HG02943 (cell line): Measurements from ENCODE around the gene CHGA.

Experiments
- ATAC-seq: cut with Tn5 transposase; IDR thresholded peaks from one replicate; pipeline ENCODE4 v1.9.1; 2021; ENCODE audit warnings: mild to moderate bottlenecking, low read depth, moderate library complexity; ENCODE audit not compliant: unreplicated experiment

Gene CHGA

DNA sequence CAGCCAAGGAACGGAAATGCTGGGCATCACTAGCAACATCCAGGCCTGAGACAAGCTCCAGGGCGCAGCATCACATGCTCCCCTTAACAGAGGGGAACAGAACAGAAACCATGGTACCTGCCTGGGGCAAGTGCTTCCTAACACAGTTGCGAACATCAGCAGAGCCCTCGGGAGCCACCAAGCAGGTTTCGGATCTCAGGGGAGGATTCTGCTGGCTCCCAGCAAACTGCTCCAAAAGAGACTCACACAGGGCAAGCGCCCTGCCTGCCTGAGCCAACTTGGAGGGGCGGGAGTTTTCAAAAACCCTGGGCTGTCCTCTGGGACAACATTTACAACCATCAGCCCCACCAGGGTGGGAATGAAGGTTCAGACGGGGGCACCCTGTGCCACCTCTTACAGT is 19.6 kb downstream of the CHGA start:
- no peak for ATAC-seq

DNA sequence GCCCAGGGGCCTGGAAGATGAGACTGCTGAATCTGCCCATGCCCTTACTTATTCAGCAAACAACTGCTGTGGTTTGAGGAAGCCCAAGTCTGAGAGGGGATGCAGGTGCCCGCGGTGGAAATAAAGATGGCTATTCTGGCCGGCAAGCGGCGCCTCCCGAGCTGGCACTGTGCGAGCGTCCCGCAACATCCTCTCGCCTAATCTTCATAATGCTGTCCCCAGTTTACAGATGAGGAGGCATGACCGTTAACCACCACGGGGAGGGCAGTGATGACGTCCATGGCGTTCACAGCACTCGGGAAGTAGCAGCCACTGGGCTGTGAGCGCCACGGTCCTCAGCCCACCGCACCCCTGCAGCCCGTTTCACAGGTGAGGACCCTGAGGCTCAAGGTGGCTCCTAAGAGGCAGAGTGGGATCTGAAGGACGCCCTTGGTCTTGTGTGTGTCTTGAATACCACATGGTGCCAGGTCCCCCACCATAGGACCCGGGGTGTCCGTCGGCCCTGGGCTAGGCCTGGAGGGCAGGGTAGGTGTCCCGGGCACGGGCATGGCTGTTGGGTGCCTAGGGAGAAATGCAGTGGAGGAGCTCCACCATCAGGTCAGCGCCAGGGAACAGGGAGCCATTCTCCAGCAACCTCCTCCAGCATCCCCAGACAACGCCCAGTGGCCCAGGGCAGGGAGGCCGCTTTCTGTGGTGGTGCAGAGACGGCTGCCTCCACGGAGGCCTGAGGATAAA is 20.2 kb downstream of the CHGA start:
- no peak for ATAC-seq

DNA sequence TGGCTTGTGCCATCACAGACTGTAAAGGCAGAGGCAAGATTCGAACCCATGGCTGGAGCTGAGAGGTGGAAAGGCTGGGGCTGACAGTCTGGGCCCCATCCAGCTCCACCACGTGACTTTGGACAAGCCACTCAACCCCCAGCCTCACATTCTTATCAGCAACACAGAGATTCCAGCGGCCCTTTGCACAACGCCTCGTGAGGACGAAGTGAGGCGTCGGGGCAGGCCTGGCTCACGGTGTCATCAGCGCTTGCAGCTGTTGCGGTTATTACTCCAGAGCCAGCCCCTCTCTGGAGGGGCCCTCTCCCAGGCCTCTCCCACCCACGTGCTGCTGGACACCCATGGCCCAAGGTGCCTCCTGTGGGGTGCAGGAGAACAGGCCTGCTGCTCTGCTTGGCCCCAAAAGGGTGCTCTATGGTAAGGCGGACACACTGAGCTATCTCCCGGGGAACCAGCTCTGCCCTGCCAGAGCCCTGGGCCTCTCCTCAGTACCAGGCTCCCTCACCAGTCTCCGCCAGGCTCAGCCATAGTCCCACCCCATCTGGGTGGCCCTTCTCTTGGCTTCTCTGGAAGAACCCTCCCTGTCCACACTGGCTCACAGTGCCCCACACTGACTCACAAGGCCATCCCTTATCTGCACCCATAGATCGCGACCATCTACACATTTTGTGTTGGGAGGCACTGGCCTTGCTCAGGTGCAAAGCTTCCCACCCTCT is 21.1 kb downstream of the CHGA start:
- no peak for ATAC-seq

DNA sequence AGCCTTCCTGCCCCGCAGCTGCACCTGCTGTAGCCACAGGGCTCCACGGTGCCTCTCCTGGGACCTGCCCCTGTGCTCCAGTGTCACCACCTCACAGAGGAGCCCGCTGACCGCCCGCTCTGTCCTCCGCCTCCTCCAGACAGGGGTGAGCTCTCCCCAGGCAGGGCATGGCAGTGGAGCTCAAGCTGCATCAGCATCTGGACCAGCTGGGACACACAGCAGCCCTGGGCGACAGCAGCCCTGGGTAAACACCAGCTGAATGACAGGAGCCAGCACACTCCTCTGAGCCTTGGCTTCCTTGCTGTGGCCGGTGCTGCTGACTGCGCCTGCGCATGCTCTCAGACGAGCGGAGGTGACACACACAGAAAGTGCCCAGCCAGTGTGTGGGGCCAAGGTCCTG is 22.0 kb downstream of the CHGA start:
- no peak for ATAC-seq

DNA sequence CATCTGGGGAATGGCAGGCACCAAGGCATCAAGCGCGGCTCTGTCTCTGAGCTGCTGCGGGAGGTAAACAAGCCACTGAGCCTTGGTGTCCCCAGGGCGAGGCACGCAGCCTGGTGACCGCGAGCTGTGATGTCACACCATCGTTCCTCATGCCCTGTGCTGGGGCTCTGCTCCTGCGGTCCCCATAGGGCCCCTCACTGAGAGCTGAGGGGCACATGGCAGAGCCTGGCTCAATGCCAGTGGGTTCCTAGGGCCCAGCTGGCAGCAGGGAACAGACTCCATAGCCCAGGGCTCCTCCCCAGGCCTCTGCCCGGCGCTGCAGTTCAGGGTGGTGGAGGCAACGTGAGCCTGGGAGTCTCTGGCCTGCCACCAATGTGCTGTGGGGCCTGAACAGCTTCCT is 22.6 kb downstream of the CHGA start:
- ATAC-seq = no peak

DNA sequence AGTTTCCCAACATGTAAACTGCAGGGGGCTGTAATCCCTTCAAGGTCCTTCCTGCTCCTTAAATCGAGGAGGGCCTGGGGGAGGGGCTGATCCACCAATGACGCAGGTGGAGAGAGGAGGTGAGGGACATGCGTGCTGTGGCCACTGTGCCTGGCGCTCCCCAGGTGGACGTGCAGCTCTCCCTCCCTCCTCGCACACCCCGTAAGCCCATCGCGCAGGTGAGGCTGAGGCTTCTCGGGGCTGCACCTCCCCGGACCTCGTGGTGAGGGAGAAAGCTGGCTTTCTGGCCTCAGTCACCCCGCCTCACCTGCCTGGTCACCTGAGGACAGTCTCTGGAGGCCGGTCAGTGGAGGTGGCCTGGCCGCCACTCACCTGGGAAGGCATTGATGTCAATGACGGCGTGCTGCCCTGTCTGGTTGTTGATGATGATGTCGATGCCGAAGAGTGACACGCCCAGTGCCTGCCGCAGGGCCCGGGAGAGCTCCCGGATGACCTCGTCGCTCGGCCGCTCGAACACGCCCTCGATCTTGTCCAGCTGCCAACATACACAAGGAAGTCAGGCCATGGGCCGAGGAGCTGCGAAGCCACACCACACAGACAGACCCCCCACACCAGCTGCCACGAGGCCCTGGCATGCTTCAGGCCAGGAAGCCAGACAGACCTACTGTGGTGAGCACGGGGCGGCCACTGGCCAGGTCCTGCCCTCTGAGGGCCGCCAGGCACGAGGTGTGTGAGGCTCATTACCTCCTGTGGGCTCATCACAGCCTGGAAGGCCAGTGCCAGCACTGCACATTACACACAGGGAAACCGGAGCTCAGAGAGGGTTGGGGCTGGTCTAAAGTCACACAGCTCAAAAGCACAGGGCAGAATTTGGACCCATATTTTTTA is 23.3 kb downstream of the CHGA start:
- ATAC-seq = no peak

DNA sequence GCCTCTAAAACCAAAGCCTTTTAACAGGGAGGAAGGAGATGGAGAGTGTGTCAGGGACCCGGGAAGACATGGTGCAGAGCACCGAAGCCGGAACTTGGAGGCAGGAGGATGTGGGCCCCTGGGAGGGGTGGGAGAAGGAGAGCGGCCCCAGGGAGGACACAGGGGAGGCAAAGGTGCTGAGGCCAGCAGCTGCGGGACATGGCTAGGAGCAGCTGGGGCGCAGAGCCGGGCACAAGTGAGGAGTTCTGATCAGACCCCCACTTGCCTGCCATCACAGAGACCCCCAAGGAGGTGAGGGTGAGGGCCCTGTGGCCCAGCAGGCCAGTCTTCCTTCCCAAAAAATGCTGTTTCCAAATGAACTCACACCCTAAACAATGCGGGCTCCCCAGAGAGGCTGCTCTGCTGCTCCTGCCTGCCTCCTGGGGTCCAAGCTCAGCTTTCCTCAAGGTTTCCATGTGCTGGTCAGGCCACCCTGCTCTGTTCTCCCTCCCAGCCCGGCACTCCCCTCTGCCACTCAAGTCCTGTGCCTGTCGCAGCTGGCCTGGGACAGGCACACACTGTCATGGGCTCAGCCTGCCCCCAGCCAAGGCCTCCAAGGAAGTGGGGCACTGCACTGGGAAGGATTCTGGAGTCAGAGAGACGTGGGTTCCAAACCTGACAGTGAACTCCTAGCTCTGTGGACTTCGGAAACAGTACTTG is 24.0 kb downstream of the CHGA start:
- ATAC-seq = no peak

DNA sequence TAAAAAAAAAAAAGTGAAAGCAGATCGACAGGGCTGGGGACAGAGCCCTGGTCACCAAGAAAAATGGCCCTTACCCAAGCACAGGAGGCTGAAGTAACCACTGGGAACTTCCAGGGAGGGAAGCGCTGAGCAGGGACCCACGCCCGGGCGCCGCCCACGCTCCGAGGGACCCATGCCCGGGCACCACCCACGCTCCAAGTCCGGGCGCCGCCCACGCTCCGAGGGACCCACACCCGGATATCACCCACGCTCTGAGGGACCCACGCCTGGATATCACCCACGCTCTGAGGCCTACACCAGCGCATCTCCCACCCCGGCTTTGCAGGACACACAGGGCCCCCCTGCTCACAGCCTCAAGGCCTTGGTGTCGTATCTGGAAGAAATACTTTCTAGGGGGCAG is 25.7 kb downstream of the CHGA start:
- no peak for ATAC-seq

DNA sequence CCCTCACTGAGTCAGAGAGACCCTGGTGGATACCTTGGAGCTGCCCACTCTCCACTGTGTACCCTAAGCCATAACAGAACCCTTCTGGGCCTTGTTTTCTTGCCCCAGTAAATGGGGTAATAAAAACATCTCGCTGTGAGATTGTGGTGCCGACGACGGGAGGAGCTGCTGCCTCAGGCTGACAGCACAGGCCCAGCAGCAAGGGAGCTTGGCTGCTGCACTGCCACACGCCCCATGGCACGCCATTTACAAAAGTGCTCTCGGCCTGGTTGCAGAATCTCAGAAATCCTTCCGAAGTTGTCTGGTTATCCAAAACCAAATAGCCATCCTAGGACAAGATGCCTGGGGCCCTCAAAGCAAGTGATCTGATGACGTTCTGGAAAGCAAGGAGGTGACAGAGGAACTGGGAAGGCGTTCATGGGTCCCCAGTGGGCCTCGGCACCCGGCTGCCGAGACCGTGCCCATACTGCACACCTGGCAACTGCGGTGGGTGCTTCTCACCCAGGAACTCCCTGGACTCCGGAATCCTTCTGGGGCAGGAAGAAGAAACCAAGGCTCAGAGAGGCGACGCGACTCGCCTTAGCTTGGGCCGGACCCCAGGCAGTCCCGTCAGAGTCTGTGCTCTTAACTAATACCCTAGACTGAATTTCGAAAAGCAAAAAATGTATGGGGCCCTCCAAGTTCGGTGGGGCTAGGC is 26.7 kb downstream of the CHGA start:
- ATAC-seq = no peak

DNA sequence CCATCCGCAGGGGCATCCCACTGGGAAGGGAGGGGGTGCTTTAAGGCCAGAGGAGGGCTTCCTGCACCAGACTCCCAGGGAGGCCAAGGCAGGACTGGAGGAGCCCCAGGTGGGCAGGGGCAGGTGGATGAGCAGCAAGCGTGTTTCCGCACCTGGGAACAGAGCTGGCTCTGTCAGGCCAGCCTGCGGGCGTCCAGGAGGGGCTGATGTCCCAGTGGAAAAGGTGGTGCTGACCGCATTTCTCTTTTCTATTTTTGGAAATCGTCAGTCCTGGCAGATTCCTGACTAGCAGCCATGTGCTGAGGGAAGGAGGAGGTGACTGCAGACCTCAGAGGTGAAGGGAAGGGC is 27.2 kb downstream of the CHGA start:
- no peak for ATAC-seq

DNA sequence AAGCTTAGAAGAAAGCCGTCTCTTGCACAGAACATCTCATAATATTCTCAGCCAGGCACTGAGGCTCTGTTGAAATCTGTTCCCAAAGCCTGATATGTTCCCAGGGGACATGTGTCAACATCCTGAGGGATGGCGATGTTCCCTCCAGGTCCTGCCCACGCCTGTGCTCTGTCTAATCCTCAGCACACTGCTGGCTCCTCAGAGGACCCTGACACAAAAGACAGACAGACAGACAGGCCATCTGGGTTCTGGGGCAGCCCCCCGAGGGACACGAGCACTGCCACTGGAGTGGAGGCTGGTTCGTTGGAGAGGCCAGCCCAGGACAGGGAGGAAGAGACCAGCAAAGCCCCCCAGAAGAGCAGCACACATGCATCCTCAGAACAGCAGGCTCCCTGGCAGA is 27.8 kb downstream of the CHGA start:
- ATAC-seq = no peak

DNA sequence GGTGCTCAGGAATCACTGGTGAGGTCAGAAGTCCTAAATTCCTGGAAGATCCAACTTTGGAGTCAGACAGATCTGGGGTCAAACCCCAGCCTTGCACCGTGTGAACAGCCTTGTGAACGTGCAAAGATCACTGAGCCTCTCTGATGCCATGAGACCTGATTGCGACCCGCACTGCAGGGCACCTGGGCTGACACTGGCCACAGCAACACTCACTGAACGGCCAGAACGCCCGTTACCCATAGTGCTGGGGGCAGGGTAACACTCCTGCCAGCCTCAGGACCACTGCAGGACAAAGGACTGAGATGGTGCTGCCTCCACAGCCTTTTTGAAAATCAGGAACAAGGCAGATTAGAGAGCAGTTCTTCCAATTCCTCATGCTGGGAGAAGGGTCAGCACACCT is 28.3 kb downstream of the CHGA start:
- no peak for ATAC-seq

DNA sequence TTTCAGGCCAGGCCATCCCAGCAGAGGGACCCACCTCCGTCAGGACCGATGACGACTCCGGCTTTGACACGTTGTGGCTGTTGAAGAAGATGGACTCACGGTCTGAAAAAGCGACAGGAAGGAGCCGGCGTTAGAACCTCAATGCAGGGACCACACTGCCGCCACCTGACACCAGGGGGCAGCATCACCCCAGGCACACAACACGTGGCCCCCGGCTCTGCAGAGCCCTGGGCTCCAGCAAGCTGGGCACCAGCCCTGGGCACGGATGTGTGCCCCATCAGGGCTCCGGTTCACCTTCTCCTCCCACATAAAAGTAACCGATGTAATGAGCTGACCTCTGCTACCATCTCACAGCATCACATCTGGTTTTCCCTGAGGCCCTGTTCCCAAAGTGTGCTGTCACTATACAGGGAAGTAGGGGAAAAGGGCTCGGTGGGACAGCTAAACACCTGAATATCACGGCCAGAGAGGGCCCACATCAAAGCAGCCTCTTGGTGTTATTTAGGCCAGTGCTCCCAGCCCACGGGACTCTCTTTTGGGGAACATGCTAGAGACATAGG is 29.0 kb downstream of the CHGA start:
- no peak for ATAC-seq

DNA sequence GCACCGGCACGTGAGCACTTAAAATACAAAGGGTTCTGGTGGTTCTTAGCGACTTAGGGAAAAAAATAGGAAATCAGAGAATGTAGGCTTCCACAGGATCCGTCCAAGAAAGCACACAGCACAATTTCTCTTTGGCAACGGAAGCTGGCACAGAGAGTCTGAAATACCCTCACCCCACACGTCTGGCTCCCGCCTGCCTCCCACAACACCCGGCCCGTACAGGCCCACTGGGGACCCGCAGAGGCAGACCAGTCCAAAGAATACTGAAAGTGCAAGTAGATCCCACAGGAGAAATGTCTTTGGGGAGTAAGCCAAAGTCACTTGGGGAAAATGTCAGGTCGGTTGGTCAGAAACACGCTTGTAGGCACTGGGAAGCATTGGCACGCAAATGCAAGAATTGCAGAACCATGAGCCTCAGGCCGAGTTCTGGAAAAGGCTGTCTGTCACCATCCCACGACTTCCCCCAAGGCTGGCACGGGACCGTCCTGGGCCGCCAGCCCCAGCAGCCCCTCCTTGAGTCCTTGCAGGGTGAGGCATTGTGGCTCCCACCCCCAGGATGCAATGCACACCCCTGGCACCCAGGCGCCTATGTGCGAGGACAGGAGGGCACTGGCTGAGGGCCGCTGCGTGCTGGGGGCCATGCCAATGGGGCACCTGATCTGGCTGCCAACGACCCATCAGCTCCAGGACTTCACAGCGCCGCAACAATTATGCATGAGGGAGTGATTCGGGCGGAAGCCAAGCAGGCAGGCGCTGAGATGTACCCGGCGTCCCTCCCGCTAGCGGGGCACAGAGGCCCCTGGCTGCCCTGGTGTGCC is 29.7 kb downstream of the CHGA start:
- ATAC-seq = no peak

DNA sequence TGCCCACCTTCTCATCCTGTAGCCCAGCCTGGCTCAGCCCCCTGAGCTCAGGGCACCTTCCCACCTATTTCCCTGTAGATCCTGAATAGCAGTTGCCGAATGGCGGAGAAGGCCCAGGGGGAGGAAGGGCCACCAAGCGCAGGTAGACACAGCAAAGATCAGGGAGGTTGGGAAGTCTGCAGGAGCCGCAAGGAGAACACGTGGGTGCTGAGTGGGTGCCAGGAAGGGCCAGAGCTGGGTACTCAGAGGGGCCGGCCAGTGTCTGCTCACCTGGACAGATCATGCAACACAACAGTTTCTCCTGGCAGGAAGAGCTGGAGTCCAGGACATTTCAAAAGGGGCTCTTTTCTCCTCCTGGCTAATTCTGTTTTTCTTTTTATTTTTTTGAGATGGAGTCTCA is 30.6 kb downstream of the CHGA start:
- ATAC-seq = no peak

DNA sequence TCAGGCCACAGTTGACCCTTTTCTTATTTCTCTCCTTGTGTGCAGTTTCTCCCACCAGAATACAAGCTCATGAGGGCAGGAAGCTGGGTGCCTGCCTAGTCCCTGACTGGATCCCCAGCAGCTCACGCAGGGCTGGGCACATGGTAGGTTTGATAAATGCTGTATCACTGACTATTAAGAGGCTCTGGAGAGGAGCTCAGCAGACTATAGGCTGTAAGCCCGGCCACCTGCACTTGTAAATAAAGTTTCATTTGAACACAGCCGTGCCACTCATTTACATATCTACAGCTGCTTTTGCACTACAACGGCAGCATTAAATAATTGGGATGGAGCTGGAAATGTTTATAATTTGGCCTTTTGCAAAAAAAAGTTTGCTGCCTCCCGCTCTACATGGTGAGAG is 32.0 kb downstream of the CHGA start:
- ATAC-seq = no peak

DNA sequence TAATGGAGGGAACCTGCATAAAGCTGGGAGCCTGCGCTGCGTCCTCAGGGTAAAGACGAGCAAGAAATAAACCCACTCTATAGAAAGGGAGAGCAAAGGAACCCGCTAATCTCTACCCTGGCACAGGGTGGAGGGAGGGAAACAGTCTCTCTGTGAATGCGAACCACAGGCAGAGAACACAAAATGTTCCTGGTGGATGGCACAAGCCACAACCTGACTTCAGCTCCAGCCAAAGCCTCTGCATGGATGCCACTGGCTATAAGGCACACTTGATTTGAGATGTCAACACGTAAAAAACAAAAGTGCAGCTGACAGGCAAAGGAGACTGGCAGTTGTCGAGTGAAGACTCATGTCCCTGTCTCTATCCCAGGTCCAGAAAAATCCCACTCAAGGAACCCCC is 32.4 kb downstream of the CHGA start:
- no peak for ATAC-seq

DNA sequence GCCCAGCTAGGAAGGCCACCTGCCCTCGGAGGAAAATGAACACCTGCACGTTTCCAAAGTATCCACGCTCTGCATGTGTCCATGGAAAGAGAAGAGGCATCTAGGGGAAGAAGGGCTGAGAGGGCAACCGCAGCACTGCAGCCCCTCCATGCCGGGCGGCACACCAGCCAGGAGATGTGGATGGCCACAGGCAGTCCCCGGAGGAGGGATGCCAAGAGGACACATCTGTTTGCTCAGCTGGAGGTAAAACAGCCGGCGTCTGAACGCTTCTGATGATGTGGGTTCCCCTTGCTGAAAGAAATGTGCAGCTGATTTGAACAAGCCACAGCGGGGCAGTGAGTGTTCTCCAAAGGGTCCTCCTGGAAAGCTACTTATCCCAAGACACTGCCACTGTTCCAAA is 34.0 kb downstream of the CHGA start:
- ATAC-seq = no peak
